HG02870 (cell line): ENCODE measurements around the gene TP53INP2.
"Not testable (repeated sequence)": the region's sequence is repeated elsewhere in the genome, so short reads cannot be mapped to it uniquely, and the experiment has no call there.

Source experiments
- ATAC-seq: cut with Tn5 transposase; IDR thresholded peaks from one replicate; pipeline ENCODE4 v1.9.1; 2021; ENCODE audit warnings: mild to moderate bottlenecking, moderate library complexity; ENCODE audit not compliant: unreplicated experiment

The TP53INP2 gene

GRCh38 chr20:34720266-34720665 is 16.1 kb downstream of the TP53INP2 start:
- ATAC-seq, result no peak

- ATAC-seq, result not testable (repeated sequence)
Measured at GRCh38 chr20:34722560-34722959, 18.4 kb downstream of the TP53INP2 start.

GRCh38 chr20:34724172-34724571 is 20.0 kb downstream of the TP53INP2 start:
- ATAC-seq, result no peak

GRCh38 chr20:34729416-34729815 is 25.3 kb downstream of the TP53INP2 start:
- ATAC-seq, result no peak

GRCh38 chr20:34732523-34732922 is 28.4 kb downstream of the TP53INP2 start:
- no peak for ATAC-seq

GRCh38 chr20:34736106-34736735 is 32.1 kb downstream of the TP53INP2 start:
- ATAC-seq, result no peak

GRCh38 chr20:34743039-34743438 is 38.9 kb downstream of the TP53INP2 start:
- no peak for ATAC-seq

GRCh38 chr20:34744340-34744739 is 40.2 kb downstream of the TP53INP2 start:
- no peak for ATAC-seq

GRCh38 chr20:34744847-34745246 is 40.7 kb downstream of the TP53INP2 start:
- ATAC-seq, result no peak

- no peak for ATAC-seq
Measured at GRCh38 chr20:34746674-34747073, 42.5 kb downstream of the TP53INP2 start.

GRCh38 chr20:34747479-34747878 is 43.3 kb downstream of the TP53INP2 start:
- ATAC-seq, result no peak

GRCh38 chr20:34748709-34749108 is 44.6 kb downstream of the TP53INP2 start:
- no peak for ATAC-seq

- no peak for ATAC-seq
Measured at GRCh38 chr20:34750484-34750883, 46.3 kb downstream of the TP53INP2 start.

GRCh38 chr20:34751453-34751852 is 47.3 kb downstream of the TP53INP2 start:
- ATAC-seq, result no peak

- no peak for ATAC-seq
Measured at GRCh38 chr20:34753706-34754461, 49.7 kb downstream of the TP53INP2 start.

- no peak for ATAC-seq
Measured at GRCh38 chr20:34754611-34755010, 50.5 kb downstream of the TP53INP2 start.

GRCh38 chr20:34755367-34755766 is 51.2 kb downstream of the TP53INP2 start:
- ATAC-seq, result peak; percentile 72

GRCh38 chr20:34762031-34762555 is 57.9 kb downstream of the TP53INP2 start:
- ATAC-seq, result no peak
